Measurements from ENCODE around the gene TNP2.

TNP2 gene

DNA sequence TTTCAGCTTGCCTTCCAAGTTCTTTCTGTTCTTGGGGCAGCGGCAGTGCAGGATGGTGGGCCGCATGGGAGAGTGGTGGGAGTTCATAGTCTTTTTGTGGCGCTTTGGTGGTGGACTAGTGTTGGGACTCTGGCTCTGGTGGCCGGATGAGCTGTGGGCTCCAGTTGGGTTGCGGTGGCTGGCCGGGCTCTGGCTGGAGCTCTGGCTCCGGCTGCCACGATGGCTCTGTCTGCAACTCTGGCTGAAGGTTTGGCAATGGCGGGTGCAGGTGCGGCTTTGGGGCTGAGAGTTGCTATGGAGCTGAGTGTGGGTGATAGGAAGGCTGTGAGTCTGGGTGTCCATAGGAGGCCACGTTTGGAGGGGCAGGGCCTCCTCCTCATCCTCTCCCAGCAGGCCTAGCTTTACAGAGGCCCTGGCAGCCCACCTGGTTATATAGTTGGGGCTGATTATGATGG is at the start of gene TNP2:
TNP2 (minus strand) TSS at position 405 of the 455 bp plus-strand sequence; CDS start at position 342, 63 bp downstream.
- DNase-seq, result no peak

DNA sequence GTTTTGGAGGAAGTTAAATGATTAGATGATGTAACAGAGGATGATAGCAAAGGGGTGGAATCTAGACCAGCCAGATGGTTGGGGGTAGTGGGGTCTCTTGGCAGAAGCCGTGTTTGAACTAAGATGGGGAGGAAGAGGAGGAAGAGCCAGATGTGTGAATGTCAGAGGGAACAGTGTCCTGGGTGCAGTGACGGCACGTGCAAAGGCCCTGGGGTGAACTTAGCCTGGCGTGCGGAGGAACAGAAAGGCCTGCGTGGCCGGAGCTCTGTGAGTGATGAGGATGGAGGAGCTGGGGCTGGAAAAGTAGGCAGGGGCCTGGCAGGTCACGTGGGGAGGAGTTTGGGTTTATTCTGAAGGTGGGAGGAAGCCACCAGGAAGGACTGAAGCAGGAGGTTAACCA is 49.7 kb upstream of the TNP2 start:
- no peak for DNase-seq

DNA sequence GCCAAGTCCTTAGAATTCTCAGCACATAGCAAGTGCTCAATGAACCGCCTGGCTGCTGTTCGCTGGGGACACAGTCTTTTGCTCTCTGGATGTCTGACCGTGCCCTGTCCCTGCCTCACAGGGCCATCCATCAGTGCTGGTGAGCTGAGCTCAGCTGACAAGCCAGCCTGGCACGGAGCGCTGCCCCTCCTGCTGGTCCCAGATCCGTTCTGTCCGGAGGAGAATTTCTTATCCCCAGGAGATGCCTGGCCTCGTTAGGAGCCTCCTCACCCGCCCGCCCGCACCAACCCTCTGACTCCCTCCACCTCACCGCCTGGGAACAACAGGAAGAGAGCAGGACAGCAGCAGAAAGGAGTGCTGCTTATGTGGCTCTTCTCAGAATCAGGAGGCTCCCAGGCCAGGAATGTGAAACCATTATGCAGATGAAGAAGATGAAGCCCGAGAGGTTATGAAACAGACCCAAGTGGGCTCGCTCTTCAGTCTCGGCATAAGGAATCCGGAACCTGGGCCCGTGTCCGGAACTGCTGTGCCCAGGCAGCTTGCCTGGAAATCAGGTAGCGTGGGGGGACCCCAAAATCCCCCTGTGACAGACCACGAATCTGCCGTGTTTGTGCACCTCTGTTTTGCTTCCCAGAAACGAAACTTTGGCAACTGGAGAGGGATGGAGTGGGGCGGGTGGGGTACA is 47.3 kb upstream of the TNP2 start:
- DNase-seq, result no peak

DNA sequence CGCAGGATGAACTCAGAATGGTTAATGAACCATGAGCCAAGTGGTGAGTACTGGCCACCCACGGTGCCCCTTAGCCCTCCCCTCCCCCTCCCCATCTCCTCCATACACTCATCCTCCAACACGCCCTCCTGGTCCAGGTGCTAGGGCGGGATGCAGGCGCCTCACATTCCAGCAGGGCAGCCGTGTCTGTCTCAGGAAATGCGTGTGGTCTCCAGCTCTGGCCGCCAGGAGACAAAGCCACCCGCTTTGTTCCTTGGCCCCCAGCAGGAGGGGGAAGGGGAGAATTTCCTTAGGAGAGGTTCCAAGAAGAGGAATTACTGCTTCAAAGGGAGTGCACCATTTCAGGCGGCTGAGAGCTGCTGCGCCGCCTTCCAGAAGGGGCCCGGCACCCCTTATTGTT is 46.4 kb upstream of the TNP2 start:
- DNase-seq, result no peak

DNA sequence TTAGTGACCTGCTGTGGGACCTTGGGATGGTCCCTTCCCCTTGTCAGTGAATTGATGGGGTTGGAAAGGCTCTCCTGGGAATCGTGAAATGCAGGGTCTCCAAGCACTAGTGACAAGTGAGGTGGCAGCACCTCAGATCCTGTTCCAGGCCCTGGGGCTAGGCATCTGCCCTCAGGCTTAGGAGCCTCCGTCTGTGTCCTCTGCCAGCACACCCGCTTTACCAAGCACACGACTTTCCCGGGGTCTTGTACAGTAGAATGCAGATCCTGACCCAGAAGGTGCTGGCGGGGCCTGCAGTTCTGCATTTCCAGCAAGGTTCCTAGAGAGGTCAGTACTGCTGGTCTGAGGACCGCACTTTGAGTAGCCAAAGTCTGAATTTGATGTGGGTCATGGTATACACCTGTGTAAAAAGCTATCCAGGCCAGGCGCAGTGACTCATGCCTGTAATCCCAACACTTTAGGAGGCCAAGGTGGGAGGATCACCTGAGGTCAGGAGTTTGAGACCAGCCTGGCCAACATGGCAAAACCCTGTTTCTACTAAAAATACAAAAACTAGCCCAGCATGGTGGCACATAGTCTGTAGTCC is 45.3 kb upstream of the TNP2 start:
- DNase-seq, result no peak

DNA sequence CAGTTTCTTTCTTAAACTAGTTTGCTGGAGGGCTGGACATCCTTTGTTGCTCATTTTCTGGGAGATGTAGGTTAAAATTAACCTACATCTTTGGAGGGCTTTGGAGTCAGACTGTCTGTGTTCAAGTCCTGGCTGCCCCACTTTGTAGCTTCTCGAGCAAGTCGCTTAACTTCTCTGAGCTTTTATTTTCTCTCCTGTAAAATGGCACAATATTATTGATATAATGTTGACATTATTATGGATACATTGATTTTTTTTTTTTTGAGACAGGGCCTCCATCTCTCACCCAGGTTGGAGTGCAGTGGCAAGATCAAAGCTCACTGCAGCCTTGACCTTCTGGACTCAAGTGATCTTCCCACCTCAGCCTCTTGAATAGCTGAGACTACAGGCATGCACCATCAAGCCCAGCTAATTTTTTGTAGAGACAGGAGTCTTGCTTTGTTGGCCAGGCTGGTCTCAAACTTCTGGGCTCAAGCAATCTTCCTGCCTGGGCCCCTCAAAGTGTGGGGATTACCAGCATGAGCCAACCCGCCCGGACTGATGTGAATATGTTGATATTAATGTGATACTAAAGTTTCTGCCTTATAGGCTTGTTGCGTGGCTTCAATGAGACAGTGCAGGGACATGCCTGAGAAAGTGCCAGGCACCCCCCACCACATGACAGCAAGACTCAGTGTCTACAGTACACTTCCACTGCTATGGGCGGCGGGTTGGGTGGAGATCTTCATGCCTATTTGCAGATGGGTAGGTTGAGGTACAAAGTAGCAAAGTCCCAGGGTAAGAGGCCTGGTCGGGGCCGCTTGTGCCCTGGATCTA is 44.6 kb upstream of the TNP2 start:
- no peak for DNase-seq

DNA sequence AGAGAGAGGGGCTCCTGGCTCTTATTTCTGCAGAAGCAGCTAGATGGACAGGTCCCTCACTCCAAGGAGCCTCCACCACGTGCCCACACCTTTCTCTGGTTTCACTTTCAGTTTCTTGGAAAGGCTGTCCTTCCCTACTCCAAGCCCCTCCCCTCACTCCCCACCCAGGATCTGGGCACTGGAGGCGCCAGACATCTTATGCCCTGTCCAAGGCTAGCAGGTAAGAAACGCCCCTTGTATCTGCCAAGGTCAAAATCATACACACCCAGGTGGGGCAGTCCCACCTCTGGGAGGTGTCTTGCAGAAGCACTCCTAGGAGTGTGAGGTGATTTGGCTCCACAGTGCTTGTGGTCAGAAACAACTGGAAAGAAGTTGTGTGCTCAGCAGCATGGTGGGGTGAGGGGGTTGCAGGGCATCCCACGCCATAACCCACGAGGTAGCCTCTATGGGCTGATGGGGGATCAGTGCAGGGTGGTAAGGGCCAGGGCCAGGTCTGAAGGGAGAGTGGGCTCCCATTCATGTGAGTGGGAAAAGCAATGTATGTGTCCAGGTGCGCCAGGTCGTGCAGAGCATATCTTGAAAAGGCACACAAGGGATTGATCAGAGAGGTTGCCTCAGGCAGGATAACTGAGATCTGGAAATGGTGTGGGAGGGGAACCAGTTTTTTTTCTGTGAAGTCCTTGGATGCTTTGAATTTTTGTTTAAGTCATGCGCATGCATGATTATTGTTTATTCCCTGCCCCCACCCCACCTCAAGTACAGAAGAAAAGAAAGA is 43.8 kb upstream of the TNP2 start:
- no peak for DNase-seq

DNA sequence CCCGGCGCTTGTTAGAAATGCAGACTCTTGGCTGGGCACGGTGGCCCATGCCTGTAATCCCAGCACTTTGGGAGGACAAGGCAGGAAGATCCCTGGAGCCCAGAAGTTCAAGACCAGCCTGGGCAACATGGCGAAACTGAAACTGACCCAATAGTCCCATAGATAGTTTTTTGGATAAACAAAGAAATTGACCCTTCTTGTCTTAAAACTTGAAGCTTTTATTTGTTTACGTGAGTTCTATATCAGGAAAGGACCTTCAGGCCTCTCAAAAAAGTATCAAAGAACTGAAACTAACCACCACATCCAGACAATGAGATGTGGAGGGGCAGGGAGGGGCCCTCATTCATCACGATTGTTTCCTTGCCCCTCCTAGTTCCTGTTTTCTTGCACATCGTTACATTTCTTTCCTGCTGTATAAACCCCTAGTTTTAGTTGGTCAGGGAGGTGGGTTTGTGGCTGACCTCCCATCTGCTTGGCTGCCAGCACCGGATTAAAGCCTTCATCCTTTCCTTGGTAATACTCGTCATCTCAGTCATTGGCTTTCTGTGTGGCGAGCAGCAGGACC is 42.0 kb upstream of the TNP2 start:
- DNase-seq, result no peak

DNA sequence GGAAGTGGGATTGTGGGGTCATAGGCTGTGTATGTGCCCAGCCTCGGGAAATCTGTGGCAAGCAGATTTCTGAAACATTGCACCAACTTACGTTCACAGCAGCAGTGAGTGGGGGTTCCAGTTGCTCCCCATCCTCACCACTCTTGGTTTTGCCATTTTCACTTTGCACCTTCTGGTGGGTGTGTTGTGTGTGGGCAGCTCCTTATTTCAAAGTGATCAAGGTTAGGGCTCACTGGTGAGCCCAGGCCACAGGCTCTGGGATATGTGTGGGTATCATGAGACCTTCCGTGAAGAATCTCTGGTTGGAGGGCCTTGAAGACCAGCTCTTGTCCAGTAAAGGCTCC is 41.5 kb upstream of the TNP2 start:
- DNase-seq, result no peak

DNA sequence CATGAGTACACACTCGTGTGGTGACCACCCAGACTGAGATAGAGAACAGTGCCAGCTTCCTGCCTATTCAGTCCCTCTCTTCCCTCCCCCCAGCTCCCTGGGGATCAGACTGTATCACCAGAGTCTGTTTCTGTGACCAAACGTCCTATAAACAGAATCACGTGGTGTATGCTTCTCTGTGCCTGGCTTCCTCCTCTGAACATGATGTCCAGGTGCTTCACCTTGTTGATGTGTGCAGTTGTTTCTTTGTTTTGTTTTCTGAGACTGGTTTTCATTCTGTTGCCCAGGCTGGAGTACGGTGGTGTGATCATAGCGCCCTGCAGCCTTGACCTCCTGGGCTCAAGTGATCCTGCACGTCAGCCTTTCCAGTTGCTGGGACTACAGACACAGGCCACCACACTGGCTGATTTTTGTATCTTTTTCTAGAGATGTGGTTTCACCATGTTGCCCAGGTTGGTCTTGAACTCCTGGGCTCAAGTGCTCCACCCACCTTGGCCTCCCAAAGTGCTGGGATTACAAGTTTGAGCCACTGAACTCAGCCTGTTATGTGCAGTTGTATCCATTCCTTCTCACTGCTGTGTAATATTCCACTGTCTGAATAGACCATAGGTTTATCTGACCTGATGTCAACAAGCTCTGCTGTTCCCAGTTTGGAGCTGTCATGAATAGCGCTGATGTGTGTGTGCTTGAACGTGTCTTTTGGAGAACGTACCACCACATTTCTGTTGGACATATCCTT is 40.9 kb upstream of the TNP2 start:
- DNase-seq, result no peak

DNA sequence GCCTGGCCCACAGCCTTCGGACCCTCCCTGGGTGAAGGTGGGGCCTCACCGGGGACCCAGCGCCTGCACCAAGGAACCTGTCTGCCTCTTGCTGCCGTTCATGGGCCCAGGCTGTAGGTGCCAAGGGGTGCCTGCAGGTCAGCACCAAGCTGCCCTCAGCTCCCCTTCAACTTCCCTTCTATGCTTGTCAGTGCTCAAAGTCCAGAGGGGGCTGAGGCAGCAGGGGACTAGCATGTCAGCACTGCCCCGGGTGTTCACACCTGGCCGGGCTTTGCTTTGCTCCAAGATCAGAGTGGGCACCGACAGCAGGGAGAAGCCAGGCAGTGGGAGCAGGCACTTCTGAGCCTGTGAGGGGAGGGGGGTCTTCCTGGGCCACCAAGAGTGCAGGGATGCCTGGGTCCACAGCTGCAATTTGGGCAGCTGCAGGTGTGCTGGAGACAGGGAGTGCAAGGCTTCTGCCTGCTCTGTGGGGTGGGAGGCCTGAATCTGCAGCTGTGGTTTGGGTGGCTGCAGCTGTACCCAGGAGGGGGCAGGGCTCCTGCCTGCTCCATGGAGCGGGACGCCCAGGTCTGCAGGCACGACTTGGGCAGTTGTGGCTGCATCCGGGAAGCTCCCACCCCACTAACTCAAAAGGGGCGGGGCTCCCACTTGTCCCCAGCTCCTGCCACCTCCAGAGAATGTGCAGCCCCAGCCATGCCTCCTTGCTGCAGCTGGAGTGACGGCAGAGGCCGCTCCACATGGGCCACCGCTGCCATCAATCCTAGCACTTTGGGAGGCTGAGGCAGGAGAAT is 39.6 kb upstream of the TNP2 start:
- DNase-seq, result no peak

DNA sequence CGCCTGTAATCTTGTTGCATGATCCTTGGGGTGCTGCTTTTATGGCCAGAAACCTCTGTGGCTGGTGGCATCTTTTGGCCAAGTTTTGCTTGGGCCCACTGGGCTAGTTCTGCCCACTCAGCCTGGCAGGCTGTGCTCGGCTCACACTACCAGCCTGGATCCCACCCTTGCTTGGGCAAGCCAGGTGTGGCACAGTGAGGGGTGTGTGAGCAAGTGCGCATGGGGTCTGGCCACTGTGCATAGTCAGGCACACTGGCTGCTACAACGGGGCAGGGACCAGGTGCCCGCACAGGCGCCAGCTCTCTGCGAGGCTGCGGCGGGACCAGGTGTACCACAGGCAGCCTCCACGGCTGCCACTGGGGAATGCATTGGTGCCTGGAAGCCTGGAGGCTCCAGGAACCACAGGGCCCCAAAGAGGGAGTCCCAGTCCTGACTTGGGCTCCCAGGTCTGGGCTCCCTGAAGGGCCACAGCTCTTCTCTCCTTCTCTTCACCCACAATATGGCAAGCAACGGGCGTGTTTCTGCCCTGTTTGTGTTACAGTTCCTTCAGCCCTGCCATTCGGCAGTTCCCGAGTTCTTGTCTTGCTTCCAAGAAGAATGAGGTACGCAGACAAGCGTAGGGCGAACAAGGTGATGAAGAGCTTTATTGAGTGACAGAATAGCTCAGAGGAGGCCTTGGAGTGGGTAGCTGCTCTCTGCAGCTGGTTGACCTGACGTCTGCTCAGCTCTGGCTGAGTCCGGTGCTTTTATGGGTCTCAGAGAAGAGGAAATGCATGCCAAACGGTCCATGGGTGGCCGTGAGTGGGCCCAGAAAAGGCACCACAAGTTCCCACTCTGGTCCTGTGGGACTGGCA is 38.7 kb upstream of the TNP2 start:
- no peak for DNase-seq

DNA sequence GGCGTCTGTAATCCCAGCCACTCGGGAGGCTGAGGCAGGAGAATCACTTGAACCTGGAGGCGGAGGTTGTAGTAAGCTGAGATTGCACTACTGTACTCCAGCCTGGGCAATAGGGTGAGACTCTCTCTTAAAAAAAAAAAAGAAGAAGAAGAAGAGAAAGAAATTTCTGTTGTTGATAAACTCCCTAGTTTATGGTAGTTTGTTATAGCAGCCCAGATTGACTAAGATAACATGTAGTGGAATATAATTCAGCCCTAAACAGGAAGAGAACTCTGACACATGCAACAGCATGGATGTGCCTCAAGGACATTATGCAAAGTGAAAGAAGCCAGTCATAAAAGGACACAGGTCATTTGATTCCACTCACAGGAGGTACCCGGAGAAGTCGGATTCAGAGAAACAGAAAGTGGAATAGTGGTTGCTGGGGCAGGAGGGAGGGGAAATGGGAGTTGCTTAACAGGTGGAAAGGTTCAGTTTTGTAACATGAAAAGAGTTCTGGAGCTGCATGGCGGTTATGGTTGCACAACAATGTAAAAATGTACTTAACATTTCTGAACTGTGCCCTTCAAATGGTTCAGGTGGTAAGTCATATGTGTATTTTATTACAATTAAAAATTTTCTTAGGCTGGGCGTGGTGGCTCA is 38.0 kb upstream of the TNP2 start:
- no peak for DNase-seq

DNA sequence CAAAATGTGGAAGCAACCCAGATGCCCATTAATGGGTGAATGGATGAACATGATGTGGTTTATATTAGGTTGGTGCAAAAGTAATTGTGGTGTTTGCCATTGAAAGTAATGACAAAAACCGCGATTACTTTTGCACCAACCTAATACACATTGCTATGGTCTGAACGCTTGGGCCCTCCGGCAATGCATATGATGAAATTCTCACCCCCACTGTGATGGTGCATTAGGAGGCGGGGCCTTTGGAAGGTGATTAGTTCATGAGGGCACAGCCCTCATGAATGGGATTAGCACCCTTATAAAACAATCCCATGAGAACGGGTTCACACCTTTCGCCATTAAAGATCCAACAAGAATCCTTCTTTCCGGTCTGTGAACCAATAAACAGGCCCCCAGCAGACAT is 37.3 kb upstream of the TNP2 start:
- DNase-seq, result no peak

DNA sequence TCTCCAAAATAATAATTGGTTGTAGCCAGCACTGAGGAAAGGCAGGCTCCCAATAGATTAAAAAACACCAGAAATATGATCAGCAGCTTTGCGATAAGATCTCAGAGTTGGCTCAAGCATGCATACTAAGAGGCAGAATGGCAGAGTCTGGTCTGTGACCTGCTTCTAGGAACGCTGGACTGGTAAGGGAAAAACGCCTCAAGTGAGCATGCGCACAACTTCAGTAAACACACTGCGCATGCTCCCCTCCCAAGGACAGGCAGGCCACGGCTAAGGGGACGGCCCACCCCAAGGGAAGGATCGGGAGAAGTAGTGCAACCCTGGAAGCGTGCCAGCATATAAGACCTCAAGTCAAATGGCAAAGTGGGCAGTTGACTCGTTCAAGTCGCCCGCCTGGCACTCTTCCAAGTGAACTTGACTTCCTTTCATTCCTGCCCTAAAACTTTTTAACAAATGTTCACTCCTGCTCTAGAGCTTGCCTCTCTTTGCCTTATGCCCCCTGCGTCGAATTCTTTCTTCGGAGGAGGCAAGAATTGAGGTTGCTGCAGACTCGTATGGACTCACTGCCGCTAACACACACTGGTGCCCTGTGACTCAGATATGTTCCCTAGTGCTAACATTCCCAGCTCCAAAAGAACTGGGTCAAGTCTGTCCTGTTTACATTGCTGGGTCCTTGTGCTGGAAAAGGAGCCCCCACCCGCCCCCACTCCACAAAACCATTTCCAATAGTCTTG is 34.4 kb upstream of the TNP2 start:
- no peak for DNase-seq

DNA sequence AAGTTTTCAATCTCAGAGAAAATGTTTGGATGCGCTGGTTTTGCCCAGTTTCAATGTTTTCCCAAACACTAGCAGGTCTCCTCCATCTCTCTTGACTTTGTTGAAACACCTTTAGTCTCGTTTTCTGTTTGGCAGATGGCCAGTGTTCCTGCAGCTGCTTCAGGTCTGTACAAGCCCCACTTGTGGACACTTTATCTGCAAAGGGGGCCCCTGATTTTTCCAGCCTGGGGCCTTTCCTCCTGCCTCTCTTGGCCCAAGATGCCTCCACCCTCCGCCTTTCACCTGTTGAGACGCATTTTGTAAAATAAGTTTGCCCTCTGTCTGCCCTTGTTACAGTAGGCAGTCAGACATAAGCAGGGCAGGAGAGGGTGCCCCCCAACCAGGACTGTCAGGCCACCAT is 33.9 kb upstream of the TNP2 start:
- no peak for DNase-seq

DNA sequence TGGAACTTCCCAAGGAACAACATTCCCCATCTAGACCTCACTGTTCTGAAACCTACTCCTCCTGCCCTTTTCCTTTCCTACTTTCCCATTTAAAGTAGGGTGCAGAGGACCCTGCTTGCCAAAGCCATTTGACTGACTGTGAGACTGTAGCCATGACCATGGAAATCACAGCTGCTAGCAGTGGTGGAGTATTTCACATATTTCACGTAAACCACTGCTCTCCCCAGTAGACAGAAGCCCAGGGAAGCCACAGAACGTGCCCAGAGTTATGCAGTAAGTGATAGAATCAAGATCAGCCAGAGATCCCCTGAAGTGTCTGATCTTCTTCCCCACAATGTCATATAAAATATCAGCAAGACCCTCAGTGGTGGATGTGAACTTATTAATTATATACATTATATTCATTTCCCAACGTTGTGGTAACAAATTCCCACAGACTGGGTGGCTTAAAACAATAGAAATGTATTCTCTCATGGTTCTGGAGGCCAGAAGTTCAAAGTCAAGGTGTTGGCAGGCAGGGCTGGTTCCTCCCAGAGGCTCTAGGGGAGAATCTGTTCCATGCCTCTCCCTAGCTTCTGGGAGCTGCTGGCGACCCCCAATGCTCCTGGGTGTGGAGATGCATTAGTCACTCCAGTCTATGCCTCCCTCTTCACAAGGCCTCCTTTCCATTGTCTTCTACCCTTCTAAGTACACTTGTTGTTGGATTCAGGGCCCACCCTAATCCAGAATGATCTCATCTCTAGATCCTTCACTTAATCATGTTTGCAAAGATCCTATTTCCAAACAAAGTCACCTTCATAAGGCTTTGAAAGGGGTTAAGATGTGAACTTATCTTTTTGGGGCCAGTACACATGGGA is 32.7 kb upstream of the TNP2 start:
- DNase-seq, result no peak

DNA sequence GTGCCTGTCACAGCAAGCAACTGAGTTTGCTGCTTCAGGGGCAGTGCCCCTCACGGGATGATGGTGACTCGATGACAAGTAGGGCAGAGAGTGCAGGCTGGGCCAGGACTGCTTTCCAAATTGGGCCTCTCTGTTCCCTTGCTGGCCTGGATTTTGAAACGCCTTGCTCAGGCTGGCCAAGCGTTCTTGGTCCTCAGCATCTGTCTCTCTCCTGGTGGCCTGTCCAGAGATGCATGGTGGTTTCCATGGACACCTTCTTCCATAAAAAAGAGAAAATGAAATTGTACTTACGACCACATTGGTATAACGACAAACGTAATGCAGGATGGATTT is 31.4 kb upstream of the TNP2 start:
- DNase-seq, result no peak
